HepG2 (cell line): ENCODE data around the gene NUDT17. TPM values are rescaled to one million over a fixed set of nuclear protein-coding genes. Genes with fewer than 3 reads are reported as not detected.

Experiments
- ATF7 ChIP-seq, 2 experiments: fragments of 450-650 bp in 1 of 2; sonication (generic) in 1 of 2; formaldehyde crosslinking in 1 of 2; IDR thresholded peaks; 2 replicates each; pipeline versions ENCODE4 v1.4.0 to v1.6.1; 2016 to 2020; ENCODE audit warnings: antibody characterized with exemption in 1 of 2, mild to moderate bottlenecking in 1 of 2, missing genetic modification reagents in 1 of 2
- GLI4 ChIP-seq: sonication (generic); formaldehyde crosslinking; IDR thresholded peaks from 2 replicates; pipeline ENCODE4 v1.5.1; 2020; ENCODE audit warnings: missing genetic modification reagents, mild to moderate bottlenecking, moderate library complexity, borderline replicate concordance
- HOXA7 ChIP-seq: sonication (generic); formaldehyde crosslinking; IDR thresholded peaks from 2 replicates; pipeline ENCODE4 v1.8.1; 2022; ENCODE audit warnings: mild to moderate bottlenecking, missing genetic modification reagents, moderate library complexity
- KAT7 ChIP-seq: IDR thresholded peaks from 2 replicates; pipeline ENCODE4 v1.6.1; 2018; ENCODE audit warnings: borderline replicate concordance, missing compliant biosample characterization
- KDM1A ChIP-seq: IDR thresholded peaks from 2 replicates; pipeline ENCODE4 v1.6.1; 2016; ENCODE audit warnings: missing compliant biosample characterization
- NFATC3 ChIP-seq: sonication (generic); formaldehyde crosslinking; IDR thresholded peaks from 2 replicates; pipeline ENCODE4 v1.5.1; 2020; ENCODE audit warnings: mild to moderate bottlenecking, missing genetic modification reagents
- PRDM10 ChIP-seq: sonication (generic); formaldehyde crosslinking; IDR thresholded peaks from 2 replicates; pipeline ENCODE4 v1.4.0; 2020; ENCODE audit warnings: low read depth, missing genetic modification reagents
- RFX3 ChIP-seq: IDR thresholded peaks from 2 replicates; pipeline ENCODE4 v1.6.1; 2016; ENCODE audit warnings: missing biosample characterization, missing genetic modification reagents
- SALL1 ChIP-seq: sonication (generic); formaldehyde crosslinking; IDR thresholded peaks from 2 replicates; pipeline ENCODE4 v1.8.0; 2022; ENCODE audit warnings: mild to moderate bottlenecking, missing genetic modification reagents
- ZBTB25 ChIP-seq: IDR thresholded peaks from 2 replicates; pipeline ENCODE4 v1.6.1; 2018; ENCODE audit warnings: missing genetic modification reagents
- ZBTB8A ChIP-seq: sonication (generic); formaldehyde crosslinking; IDR thresholded peaks from 2 replicates; pipeline ENCODE4 v1.4.0; 2020; ENCODE audit warnings: mild to moderate bottlenecking, low read depth, missing genetic modification reagents, borderline replicate concordance
- ZFP37 ChIP-seq: sonication (generic); formaldehyde crosslinking; IDR thresholded peaks from 2 replicates; pipeline ENCODE4 v1.4.0; 2020; ENCODE audit warnings: missing genetic modification reagents, borderline replicate concordance
- ZFYVE20 ChIP-seq: sonication (generic); formaldehyde crosslinking; IDR thresholded peaks from 2 replicates; pipeline ENCODE4 v1.8.0; 2023; ENCODE audit warnings: low read depth, mild to moderate bottlenecking, moderate library complexity, missing genetic modification reagents, borderline replicate concordance
- ZNF138 ChIP-seq: sonication (generic); formaldehyde crosslinking; IDR thresholded peaks from 2 replicates; pipeline ENCODE4 v1.5.0; 2020; ENCODE audit warnings: mild to moderate bottlenecking, low read depth, missing genetic modification reagents
- ZNF20 ChIP-seq: sonication (generic); formaldehyde crosslinking; IDR thresholded peaks from 2 replicates; pipeline ENCODE4 v1.4.0; 2020; ENCODE audit warnings: mild to moderate bottlenecking, moderate library complexity, missing genetic modification reagents
- ZNF432 ChIP-seq: sonication (generic); formaldehyde crosslinking; IDR thresholded peaks from 2 replicates; pipeline ENCODE4 v1.5.0; 2020; ENCODE audit warnings: missing genetic modification reagents, mild to moderate bottlenecking, borderline replicate concordance
- ZNF569 ChIP-seq: sonication (generic); formaldehyde crosslinking; IDR thresholded peaks from 2 replicates; pipeline ENCODE4 v1.5.0; 2020; ENCODE audit warnings: mild to moderate bottlenecking, missing genetic modification reagents, moderate library complexity, borderline replicate concordance
- ZNF747 ChIP-seq: sonication (generic); formaldehyde crosslinking; IDR thresholded peaks from 2 replicates; pipeline ENCODE4 v1.8.1; 2023; ENCODE audit warnings: missing genetic modification reagents, mild to moderate bottlenecking, borderline replicate concordance
- ZNF800 ChIP-seq: sonication (generic); formaldehyde crosslinking; IDR thresholded peaks from 2 replicates; pipeline ENCODE4 v1.4.0; 2020; ENCODE audit warnings: missing genetic modification reagents
- polyA plus RNA-seq, 8 experiments: library from polyadenylated mRNA; depleted of rRNA in 3 of 8; stranded (reverse) in 7 of 8; unstranded in 1 of 8; fragments of >200 nt; fragmentation: Illumina TruSeq in 4 of 8; extraction: Trizol in 4 of 8; gene quantifications; 2 replicates each; pipeline versions ENCODE4 v1.2.1 to v1.2.3, GENCODE V29; 2011 to 2016; ENCODE audit warnings: low read depth in 4 of 8, missing spikeins in 1 of 8, mixed read lengths in 1 of 8; ENCODE audit not compliant: insufficient read depth in 1 of 8
- total RNA-seq, 5 experiments: library from RNA; depleted of rRNA; stranded (reverse); fragments of >200 nt; fragmentation: Illumina TruSeq; extraction: Trizol; gene quantifications; 2 replicates each; pipeline ENCODE4 v1.2.3, GENCODE V29; 2016; ENCODE audit warnings: low read depth in 1 of 5
- TF ChIP-seq, protein P1 (sequence below): sonication (generic); formaldehyde crosslinking; IDR thresholded peaks from 2 replicates; pipeline ENCODE4 v1.4.0; 2020; ENCODE audit warnings: missing genetic modification reagents

NUDT17 gene
- total and polyA plus RNA-seq, 2 of the 13 experiments (the other 11 are each of a cell fraction or from before 2014, with no cell fraction given): 2.6 to 5.8 TPM

- TF ChIP-seq, protein P1, sequence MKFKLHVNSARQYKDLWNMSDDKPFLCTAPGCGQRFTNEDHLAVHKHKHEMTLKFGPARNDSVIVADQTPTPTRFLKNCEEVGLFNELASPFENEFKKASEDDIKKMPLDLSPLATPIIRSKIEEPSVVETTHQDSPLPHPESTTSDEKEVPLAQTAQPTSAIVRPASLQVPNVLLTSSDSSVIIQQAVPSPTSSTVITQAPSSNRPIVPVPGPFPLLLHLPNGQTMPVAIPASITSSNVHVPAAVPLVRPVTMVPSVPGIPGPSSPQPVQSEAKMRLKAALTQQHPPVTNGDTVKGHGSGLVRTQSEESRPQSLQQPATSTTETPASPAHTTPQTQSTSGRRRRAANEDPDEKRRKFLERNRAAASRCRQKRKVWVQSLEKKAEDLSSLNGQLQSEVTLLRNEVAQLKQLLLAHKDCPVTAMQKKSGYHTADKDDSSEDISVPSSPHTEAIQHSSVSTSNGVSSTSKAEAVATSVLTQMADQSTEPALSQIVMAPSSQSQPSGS (CRISPR knock-in tag): peak; percentile 67; the same call in 1 of the 2 replicates
- TF ChIP-seq ZNF569 (CRISPR knock-in tag) (no peak), ZBTB25 (CRISPR knock-in tag) (no peak; the same call in 1 of the 2 replicates), HOXA7 (CRISPR knock-in tag) (no peak), SALL1 (peak; percentile 81), ZNF20 (CRISPR knock-in tag) (no peak), KAT7 (CRISPR knock-in tag) (peak; percentile 90; the same call in 1 of the 2 replicates), RFX3 (CRISPR knock-in tag) (no peak), ZFYVE20 (CRISPR knock-in tag) (no peak), ZFP37 (CRISPR knock-in tag) (no peak), ZNF800 (CRISPR knock-in tag) (peak; percentile 72; the same call in 1 of the 2 replicates), ZBTB8A (CRISPR knock-in tag) (no peak), ATF7 (IDR thresholded peaks at IDR 0.05) (no peak), ATF7 (CRISPR knock-in tag; IDR thresholded peaks at IDR 0.05) (no peak), GLI4 (CRISPR knock-in tag) (peak; percentile 45; the same call in 1 of the 2 replicates), ZNF432 (CRISPR knock-in tag) (no peak), NFATC3 (no peak), ZNF138 (CRISPR knock-in tag) (peak; percentile 91), KDM1A (CRISPR knock-in tag) (no peak), PRDM10 (CRISPR knock-in tag) (no peak), ZNF747 (CRISPR knock-in tag) (0 out of 2 replicates have a peak, but pooled peaks have one; percentile 26)
Observed at GRCh38 chr1:145823565-145824498, 21.6 kb upstream of the NUDT17 start, which contains the start of the genes POLR3C and RNF115 (continued).
